Measurements from ENCODE around the gene ALKBH6.

GRCh38 chr19:35986664-35987570 is 27.1 kb downstream of the ALKBH6 start:
- TF ChIP-seq CTCF (IDR thresholded peaks at IDR 0.05; ENCODE audit: low read depth, low read length) (peak; percentile 29; the same call in 1 of the 2 replicates), EZH2phosphoT487 (IDR thresholded peaks at IDR 0.05; ENCODE audit: low read depth) (no peak)

All from OCI-LY3 (cell line).